HEK293 (cell line): ENCODE results near the gene FAM228B.

Source experiments
- CTCF ChIA-PET: fragments of 350-600 bp; formaldehyde crosslinking; extraction: SDS; loops from one replicate; lab custom pipeline; 2021; ENCODE audit warnings: antibody characterized with exemption; lab: Yijun Ruan, JAX
- POLR2A ChIA-PET: fragments of 300-600 bp; formaldehyde crosslinking; extraction: SDS; loops from one replicate; lab custom pipeline; 2020; ENCODE audit warnings: antibody characterized with exemption, inconsistent platforms; lab: Yijun Ruan, JAX
- H3K27ac ChIP-seq: fragments of 200-500 bp; sonication (Bioruptor generic); 2 replicates; pipeline ENCODE4 v1.5.1; 2014; ENCODE audit warnings: low read depth, low read length, control low read depth, inconsistent platforms; ENCODE audit errors: extremely low read depth
- H3K36me3 ChIP-seq, 2 experiments: fragments of 200-500 bp in 1 of 2; sonication (Bioruptor generic) in 1 of 2; 1 replicate in 1 of 2; 2 replicates in 1 of 2; pipeline ENCODE4 v1.5.1; 2014 to 2017; ENCODE audit warnings: inconsistent platforms in 2 of 2, low read length in 2 of 2; ENCODE audit not compliant: control insufficient read depth in 2 of 2, insufficient read depth in 1 of 2
- H3K4me1 ChIP-seq: fragments of 200-500 bp; sonication (Bioruptor generic); 2 replicates; pipeline ENCODE4 v1.5.1; 2014; ENCODE audit warnings: mild to moderate bottlenecking, low read length, inconsistent platforms; ENCODE audit not compliant: control insufficient read depth, insufficient read depth
- H3K4me3 ChIP-seq: 2 replicates; pipeline ENCODE4 v1.5.1; 2011; ENCODE audit warnings: low read depth, mild to moderate bottlenecking, control low read depth, low read length, moderate library complexity
- H3K9me3 ChIP-seq: fragments of 200-500 bp; sonication (Bioruptor generic); 2 replicates; pipeline ENCODE4 v1.5.1; 2014; ENCODE audit warnings: low read depth, low read length, inconsistent platforms; ENCODE audit not compliant: control insufficient read depth, insufficient read depth
- GLI2 ChIP-seq: fragments of 450-650 bp; formaldehyde crosslinking; IDR thresholded peaks from 2 replicates; pipeline ENCODE4; 2017; ENCODE audit warnings: missing biosample characterization, missing genetic modification characterization, low read depth, borderline replicate concordance
- KLF10 ChIP-seq: fragments of 450-650 bp; IDR thresholded peaks from 2 replicates; pipeline ENCODE4 v1.5.1; 2018; ENCODE audit warnings: missing biosample characterization, mild to moderate bottlenecking, missing genetic modification characterization
- KLF7 ChIP-seq: fragments of 450-650 bp; formaldehyde crosslinking; IDR thresholded peaks from 2 replicates; pipeline ENCODE4 v1.5.1; 2016; ENCODE audit warnings: missing biosample characterization, missing genetic modification characterization, borderline replicate concordance
- OVOL3 ChIP-seq: fragments of 450-650 bp; formaldehyde crosslinking; IDR thresholded peaks from 2 replicates; pipeline ENCODE4 v1.5.1; 2016; ENCODE audit warnings: missing biosample characterization, missing genetic modification characterization
- ZBTB8A ChIP-seq: fragments of 450-650 bp; formaldehyde crosslinking; IDR thresholded peaks from 2 replicates; pipeline ENCODE4 v1.5.1; 2016; ENCODE audit warnings: missing biosample characterization, missing genetic modification characterization
- ZFP37 ChIP-seq: fragments of 450-650 bp; formaldehyde crosslinking; IDR thresholded peaks from 2 replicates; pipeline ENCODE4 v1.5.1; 2016; ENCODE audit warnings: missing biosample characterization, missing genetic modification characterization
- ZFP41 ChIP-seq: fragments of 450-650 bp; formaldehyde crosslinking; IDR thresholded peaks from 2 replicates; pipeline ENCODE4 v1.5.1; 2016; ENCODE audit warnings: missing biosample characterization, missing genetic modification characterization, borderline replicate concordance
- ZIC2 ChIP-seq: fragments of 450-650 bp; formaldehyde crosslinking; IDR thresholded peaks from 2 replicates; pipeline ENCODE4 v1.5.1; 2016; ENCODE audit warnings: missing biosample characterization, missing genetic modification characterization
- ZNF133 ChIP-seq: fragments of 450-650 bp; formaldehyde crosslinking; IDR thresholded peaks from 2 replicates; pipeline ENCODE4 v1.5.1; 2016; ENCODE audit warnings: missing biosample characterization, missing genetic modification characterization
- ZNF16 ChIP-seq: fragments of 450-650 bp; formaldehyde crosslinking; IDR thresholded peaks from 2 replicates; pipeline ENCODE4 v1.5.1; 2016; ENCODE audit warnings: low read depth, missing biosample characterization, missing genetic modification characterization
- ZNF2 ChIP-seq: fragments of 450-650 bp; formaldehyde crosslinking; IDR thresholded peaks from 2 replicates; pipeline ENCODE4 v1.5.1; 2016; ENCODE audit warnings: missing biosample characterization, missing genetic modification characterization
- ZNF214 ChIP-seq: fragments of 450-650 bp; formaldehyde crosslinking; IDR thresholded peaks from 2 replicates; pipeline ENCODE4 v1.5.1; 2017; ENCODE audit warnings: missing biosample characterization, mild to moderate bottlenecking, missing genetic modification characterization, borderline replicate concordance
- ZNF24 ChIP-seq: fragments of 450-650 bp; formaldehyde crosslinking; IDR thresholded peaks from 2 replicates; pipeline ENCODE4 v1.5.1; 2016; ENCODE audit warnings: missing biosample characterization, missing genetic modification characterization
- ZNF274 ChIP-seq, 2 experiments: fragments of 200-500 bp in 1 of 2; fragments of 450-650 bp in 1 of 2; sonication (Bioruptor generic) in 1 of 2; formaldehyde crosslinking in 1 of 2; IDR thresholded peaks; 2 replicates each; pipeline versions ENCODE4 v1.5.1 to v1.6.1; 2014 to 2016; ENCODE audit warnings: borderline replicate concordance in 1 of 2, inconsistent platforms in 1 of 2, low read length in 1 of 2, missing biosample characterization in 1 of 2, missing genetic modification characterization in 1 of 2
- ZNF416 ChIP-seq: fragments of 450-650 bp; formaldehyde crosslinking; IDR thresholded peaks from 2 replicates; pipeline ENCODE4 v1.5.1; 2016; ENCODE audit warnings: missing biosample characterization, missing genetic modification characterization
- ZNF521 ChIP-seq: fragments of 450-650 bp; formaldehyde crosslinking; IDR thresholded peaks from 2 replicates; pipeline ENCODE4 v1.5.1; 2017; ENCODE audit warnings: missing biosample characterization, mild to moderate bottlenecking, missing genetic modification characterization
- ZNF548 ChIP-seq: fragments of 450-650 bp; formaldehyde crosslinking; IDR thresholded peaks from 2 replicates; pipeline ENCODE4 v1.5.1; 2016; ENCODE audit warnings: missing biosample characterization, missing genetic modification characterization
- ZNF571 ChIP-seq: fragments of 450-650 bp; formaldehyde crosslinking; IDR thresholded peaks from 2 replicates; pipeline ENCODE4 v1.5.0; 2017; ENCODE audit warnings: missing biosample characterization, missing genetic modification characterization
- ZNF585B ChIP-seq: fragments of 450-650 bp; formaldehyde crosslinking; IDR thresholded peaks from 2 replicates; pipeline ENCODE4 v1.5.1; 2016; ENCODE audit warnings: missing biosample characterization, missing genetic modification characterization
- ZNF600 ChIP-seq: fragments of 450-650 bp; formaldehyde crosslinking; IDR thresholded peaks from 2 replicates; pipeline ENCODE4 v1.5.1; 2016; ENCODE audit warnings: missing biosample characterization, missing genetic modification characterization
- ZNF768 ChIP-seq: fragments of 450-650 bp; formaldehyde crosslinking; IDR thresholded peaks from 2 replicates; pipeline ENCODE4 v1.5.1; 2018; ENCODE audit warnings: missing biosample characterization, mild to moderate bottlenecking, missing genetic modification characterization
- ZNF776 ChIP-seq: fragments of 450-650 bp; formaldehyde crosslinking; IDR thresholded peaks from 2 replicates; pipeline ENCODE4 v1.5.0; 2017; ENCODE audit warnings: missing biosample characterization, missing genetic modification characterization, borderline replicate concordance
- ZNF830 ChIP-seq: fragments of 450-650 bp; IDR thresholded peaks from 2 replicates; pipeline ENCODE4 v1.5.0; 2018; ENCODE audit warnings: missing biosample characterization, missing genetic modification characterization, low read depth, mild to moderate bottlenecking, moderate library complexity
- ZSCAN16 ChIP-seq: fragments of 450-650 bp; formaldehyde crosslinking; IDR thresholded peaks from 2 replicates; pipeline ENCODE4 v1.5.1; 2016; ENCODE audit warnings: missing biosample characterization, missing genetic modification characterization
- TF ChIP-seq, protein P1 (sequence below): fragments of 450-650 bp; formaldehyde crosslinking; IDR thresholded peaks from 2 replicates; pipeline ENCODE4 v1.5.1; 2017; ENCODE audit warnings: missing biosample characterization, missing genetic modification characterization

Gene FAM228B

DNA sequence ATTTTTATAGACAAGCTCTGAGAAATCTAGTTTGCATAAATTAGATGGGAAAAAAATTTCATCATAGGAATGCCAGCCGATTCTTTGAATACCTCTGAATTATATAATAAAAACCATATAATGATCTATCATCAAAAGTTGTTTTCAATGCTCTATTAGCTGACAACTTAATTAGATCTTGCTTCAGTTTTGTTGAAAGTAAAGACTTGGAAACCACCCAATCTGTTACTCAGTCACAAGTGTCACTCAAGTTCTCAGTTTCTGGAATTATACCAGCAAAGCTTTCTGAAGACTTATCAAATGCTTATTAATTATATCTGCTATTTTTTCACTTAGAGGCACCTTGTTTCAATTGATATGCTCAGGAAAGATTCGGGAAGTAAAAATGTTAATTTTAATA lies 21.3 kb upstream of the FAM228B start (continued):
- TF ChIP-seq ZFP41 (tag by site-specific recombination) (no peak), ZNF133 (tag by site-specific recombination) (no peak), ZNF16 (tag by site-specific recombination) (no peak), OVOL3 (no peak), ZNF416 (tag by site-specific recombination) (no peak), ZNF214 (tag by site-specific recombination) (no peak), GLI2 (tag by site-specific recombination) (no peak), ZNF585B (tag by site-specific recombination) (no peak)
- TF ChIP-seq, all 188 proteins: peak for 0

DNA sequence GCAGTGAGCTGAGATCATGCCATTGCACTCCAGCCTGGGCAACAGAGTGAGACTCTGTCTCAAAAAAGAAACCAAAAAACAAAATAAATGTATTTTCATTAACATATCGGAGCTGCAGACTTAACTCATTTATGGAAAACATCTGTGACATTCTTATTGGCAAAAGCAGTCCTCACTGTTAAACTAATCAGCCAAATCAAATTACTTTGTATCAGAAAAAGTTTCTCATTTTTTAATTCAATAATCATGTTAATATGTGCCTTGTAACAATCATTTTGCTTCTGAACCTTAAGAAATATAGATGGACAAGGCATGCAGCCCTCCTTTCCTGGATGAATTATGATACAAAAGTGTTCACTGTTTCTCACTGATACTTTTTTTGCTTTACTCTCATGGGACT lies 20.6 kb upstream of the FAM228B start:
- POLR2A ChIA-PET, result no interaction called here
- CTCF ChIA-PET, result no interaction called here

DNA sequence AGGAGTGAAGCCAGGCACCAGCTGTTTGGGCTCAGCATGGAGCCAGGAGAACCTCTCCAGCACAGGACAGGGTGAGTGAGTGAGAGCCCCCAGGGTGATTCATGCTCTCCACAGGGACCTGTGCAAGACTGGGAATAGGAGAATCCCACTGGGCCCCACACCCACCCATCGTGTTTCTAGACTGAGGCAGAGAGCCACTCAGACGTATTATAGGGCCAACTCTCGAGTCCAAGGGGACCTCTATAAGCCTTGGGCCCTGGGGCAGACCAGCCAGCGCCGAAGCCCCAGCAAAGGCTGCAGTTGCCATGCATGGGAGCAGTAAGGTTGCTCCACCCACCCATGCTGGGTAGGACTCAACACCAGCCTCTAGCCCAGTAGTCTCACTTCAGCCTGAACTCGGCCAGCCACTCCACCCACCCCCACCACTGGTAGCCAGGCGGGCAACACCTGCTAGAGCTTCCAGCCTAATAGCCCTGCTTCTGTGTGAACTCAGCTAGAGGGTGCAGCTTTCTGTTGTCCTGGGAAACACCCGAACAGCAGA lies 19.1 kb upstream of the FAM228B start:
- POLR2A ChIA-PET, result no interaction called here
- TF ChIP-seq ZIC2 (tag by site-specific recombination) (peak; percentile 29; the same call in 1 of the 2 replicates), ZSCAN16 (tag by site-specific recombination) (no peak)
- CTCF ChIA-PET, result interaction anchor here (1.2 kb wide), 1 partner anchor 19 kb away, joined by 3 read pairs; the partner anchor contains the start of gene TP53I3
- Histone ChIP-seq H3K36me3 (no peaks in the 10 kb centered on the region), H3K27ac (no peak overlapping the region), H3K9me3 (no peaks in the 10 kb centered on the region), H3K4me1 (no peaks in the 10 kb centered on the region), H3K4me3 (no peak overlapping the region)

More for the DNA sequence above, 20.6 kb upstream of the FAM228B start:
- Histone ChIP-seq H3K27ac (no peak overlapping the region), H3K9me3 (no peaks in the 10 kb centered on the region), H3K36me3 (no peaks in the 10 kb centered on the region), H3K4me1 (no peaks in the 10 kb centered on the region), H3K4me3 (no peak overlapping the region)
- TF ChIP-seq ZNF274 (IDR thresholded peaks at IDR 0.05; ENCODE audit: low read length), result no peak
- TF ChIP-seq ZNF274 (tag by site-specific recombination; IDR thresholded peaks at IDR 0.05; ENCODE audit: borderline replicate concordance), result no peak
- no peak for TF ChIP-seq KLF10 (tag by site-specific recombination)
- TF ChIP-seq ZBTB8A, result no peak
- TF ChIP-seq ZNF600 (tag by site-specific recombination), result no peak
- no peak for TF ChIP-seq ZNF548 (tag by site-specific recombination)
- TF ChIP-seq ZNF830, result no peak
- TF ChIP-seq GLI2 (tag by site-specific recombination), result no peak
- TF ChIP-seq, protein P1, sequence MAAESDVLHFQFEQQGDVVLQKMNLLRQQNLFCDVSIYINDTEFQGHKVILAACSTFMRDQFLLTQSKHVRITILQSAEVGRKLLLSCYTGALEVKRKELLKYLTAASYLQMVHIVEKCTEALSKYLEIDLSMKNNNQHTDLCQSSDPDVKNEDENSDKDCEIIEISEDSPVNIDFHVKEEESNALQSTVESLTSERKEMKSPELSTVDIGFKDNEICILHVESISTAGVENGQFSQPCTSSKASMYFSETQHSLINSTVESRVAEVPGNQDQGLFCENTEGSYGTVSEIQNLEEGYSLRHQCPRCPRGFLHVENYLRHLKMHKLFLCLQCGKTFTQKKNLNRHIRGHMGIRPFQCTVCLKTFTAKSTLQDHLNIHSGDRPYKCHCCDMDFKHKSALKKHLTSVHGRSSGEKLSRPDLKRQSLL (tag by site-specific recombination), result no peak
- no peak for TF ChIP-seq ZNF2 (tag by site-specific recombination)
- TF ChIP-seq ZNF24 (tag by site-specific recombination), result no peak
- no peak for TF ChIP-seq ZFP37 (tag by site-specific recombination)
- TF ChIP-seq ZNF571 (tag by site-specific recombination), result no peak
- TF ChIP-seq ZNF768 (tag by site-specific recombination), result no peak
- TF ChIP-seq ZNF521 (tag by site-specific recombination), result no peak
- TF ChIP-seq KLF7, result no peak
- no peak for TF ChIP-seq ZNF776 (tag by site-specific recombination)
